A172 (cell line): ENCODE results near the gene NBEA. TPM values are rescaled to one million over a fixed set of nuclear protein-coding genes. Genes with fewer than 3 reads are reported as not detected.
"Not testable (repeated sequence)": the region's sequence is repeated elsewhere in the genome, so short reads cannot be mapped to it uniquely, and the experiment has no call there.

ENCODE experiments used
- DNase-seq: peaks from one replicate; pipeline ENCODE4 v3.0.0-alpha.2; 2015; ENCODE audit warnings: low spot score
- total RNA-seq: library from RNA; depleted of rRNA; stranded (reverse); fragments of >200 nt; shearing (Covaris generic); gene quantifications from 2 replicates; pipeline ENCODE4 v1.2.3, GENCODE V29; 2014

The NBEA gene
- total RNA-seq, 1 experiment from 2014 or later, result 2.5 TPM

GRCh38 chr13:35092251-35092650, 150.2 kb downstream of the NBEA start:
- DNase-seq, result no peak

DNA sequence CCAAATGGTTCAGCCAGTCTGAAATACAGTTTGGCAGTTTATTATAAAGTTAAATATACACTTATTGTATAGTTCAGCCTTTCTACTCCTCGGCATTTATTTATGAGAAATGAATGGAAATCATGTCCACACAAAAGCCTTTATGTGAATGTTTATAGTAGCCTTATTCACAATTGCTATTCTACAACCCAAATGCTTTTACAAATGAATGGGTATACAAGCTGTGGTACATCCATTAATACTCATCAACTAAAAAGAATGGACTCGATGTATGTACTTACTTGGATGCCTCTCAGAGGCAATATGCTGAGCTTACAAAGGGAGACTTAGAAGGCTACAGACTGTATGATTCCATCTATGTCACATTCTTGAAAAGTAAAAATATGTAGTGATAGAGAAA, 150.7 kb downstream of the NBEA start:
- DNase-seq, result no peak

- no peak for DNase-seq
Observed at GRCh38 chr13:35093356-35093755, 151.3 kb downstream of the NBEA start.

DNA sequence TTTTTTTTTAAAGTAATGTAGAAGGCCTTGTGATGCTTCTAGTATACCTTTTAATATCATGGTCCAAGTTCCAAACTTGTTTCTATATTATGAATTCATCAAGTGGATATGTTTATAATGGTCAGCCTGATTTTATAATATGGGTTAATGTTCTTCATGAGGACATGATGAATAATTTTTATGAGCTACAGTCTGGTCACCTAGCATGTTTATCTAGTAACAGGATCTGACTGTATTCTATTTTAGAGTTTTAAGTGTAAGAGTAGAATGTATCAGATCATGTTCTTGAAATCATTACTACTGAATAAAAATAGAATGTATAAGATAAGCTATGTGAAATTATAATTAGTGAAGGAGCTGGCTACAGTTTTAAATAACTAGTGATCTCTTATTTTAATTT, 164.7 kb downstream of the NBEA start:
- DNase-seq, result not testable (repeated sequence)

GRCh38 chr13:35107535-35107934, 165.5 kb downstream of the NBEA start:
- DNase-seq, result no peak

DNA sequence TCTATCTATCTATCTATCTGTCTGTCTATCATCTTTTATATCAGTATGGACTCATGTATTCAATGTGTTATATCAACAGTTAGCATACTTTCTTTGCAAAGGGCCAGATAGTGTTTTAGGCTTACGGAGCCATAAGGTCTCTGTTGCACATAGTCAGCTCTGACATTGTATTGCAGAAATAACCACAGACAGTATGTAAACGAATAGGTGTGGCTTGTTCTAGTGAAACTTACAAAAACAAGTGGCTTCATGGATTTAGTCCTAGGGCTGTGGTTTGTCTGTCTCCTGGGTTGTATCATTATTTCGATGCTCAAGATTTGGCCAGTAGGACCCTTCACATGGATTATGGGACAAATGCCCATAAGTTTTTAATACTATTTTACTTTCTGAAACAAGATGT, 171.5 kb downstream of the NBEA start:
- not testable (repeated sequence) for DNase-seq

- no peak for DNase-seq
Observed at GRCh38 chr13:35127466-35127865, 185.4 kb downstream of the NBEA start.

- no peak for DNase-seq
Observed at GRCh38 chr13:35129500-35129899, 187.4 kb downstream of the NBEA start.

- DNase-seq, result no peak
Observed at GRCh38 chr13:35131471-35131870, 189.4 kb downstream of the NBEA start.

DNA sequence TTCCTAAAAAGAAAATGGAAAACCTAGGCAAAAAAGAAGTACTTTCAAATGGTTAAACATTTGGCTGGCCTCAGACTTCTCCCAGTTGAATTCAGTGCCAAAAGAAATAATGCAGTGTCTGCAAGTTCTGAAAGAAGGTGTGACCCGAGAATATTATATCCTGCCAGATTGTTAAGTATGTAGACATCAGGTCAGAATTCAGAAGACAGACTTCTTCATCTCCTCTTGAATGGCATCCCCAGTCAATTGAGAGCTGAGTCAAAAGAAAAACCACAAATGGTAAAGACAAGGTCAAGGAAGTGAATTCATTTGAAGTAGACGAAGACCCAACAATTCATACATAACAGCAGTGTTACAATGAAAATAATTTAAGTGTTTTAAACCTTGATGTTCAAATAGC, 194.5 kb downstream of the NBEA start:
- DNase-seq, result no peak

GRCh38 chr13:35139591-35139990, 197.5 kb downstream of the NBEA start:
- DNase-seq, result peak; percentile 69

DNA sequence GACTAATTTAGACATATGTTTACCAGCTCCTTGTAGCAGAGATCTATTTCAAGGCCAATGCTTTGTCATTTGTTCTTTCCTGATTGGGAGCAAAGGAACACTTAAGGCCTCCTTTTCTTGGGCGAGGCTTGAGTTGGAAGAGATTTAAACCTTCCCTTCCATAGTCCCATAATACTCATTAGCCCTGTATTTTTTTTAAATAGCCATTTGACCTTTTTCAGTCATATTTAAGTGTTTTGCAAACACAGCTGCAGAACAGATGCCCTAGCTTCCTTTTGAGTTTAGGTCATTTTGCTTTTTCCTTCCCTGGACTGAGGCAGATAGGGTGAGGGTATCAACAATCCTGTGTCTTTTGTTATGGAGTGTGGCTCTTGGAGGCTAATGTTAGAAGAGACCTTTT, 198.3 kb downstream of the NBEA start:
- no peak for DNase-seq

DNA sequence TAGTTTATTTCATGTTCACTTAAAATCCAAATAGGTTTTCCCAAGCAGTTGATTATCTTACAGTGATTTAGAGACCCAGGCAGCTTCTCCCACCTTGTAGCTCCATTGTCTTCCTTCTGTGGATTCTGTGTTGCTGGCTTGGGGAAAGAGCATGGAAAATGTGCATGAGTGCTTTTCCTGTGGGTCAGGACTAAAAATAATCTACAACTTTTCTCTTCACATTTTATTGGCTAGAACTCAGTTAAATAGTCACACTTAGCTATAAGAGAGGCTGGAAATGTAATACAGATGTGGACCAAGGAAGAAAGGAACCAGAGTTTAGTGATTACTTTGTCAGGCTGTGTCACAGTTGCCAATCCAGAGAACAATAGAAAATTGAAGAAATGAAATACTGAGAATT, 198.8 kb downstream of the NBEA start:
- DNase-seq, result no peak

- DNase-seq, result no peak
Observed at GRCh38 chr13:35143123-35143522, 201.1 kb downstream of the NBEA start.

- peak; percentile 25 for DNase-seq
Observed at GRCh38 chr13:35144166-35144890, 202.3 kb downstream of the NBEA start.

GRCh38 chr13:35146686-35147085, 204.6 kb downstream of the NBEA start:
- DNase-seq, result no peak

DNA sequence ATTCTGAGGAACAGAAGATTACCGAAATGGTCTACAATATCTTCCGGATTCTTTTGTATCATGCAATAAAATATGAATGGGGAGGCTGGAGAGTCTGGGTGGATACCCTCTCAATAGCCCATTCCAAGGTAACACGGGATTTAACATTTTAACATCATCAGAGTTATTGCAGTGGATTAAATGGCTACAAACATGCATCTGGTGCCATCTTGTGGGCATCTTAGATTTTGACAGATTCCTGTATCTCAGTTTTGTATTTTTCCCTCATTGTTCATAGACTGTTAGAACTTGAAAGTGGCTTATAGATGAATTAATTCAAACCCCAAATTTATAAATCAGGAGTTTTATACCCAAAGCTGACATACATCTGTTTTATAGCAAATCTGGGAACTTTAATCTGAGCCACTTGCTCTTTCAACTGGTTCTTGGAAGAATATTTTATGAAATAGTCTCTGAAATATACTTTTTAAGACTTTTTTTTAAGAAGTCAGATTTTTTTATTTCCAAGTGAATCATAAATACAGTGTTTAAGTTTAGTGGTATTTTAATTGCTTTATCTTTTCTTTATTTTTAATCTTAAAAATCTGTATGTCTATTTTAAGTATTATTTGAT, 215.2 kb downstream of the NBEA start:
- DNase-seq, result peak; percentile 75

DNA sequence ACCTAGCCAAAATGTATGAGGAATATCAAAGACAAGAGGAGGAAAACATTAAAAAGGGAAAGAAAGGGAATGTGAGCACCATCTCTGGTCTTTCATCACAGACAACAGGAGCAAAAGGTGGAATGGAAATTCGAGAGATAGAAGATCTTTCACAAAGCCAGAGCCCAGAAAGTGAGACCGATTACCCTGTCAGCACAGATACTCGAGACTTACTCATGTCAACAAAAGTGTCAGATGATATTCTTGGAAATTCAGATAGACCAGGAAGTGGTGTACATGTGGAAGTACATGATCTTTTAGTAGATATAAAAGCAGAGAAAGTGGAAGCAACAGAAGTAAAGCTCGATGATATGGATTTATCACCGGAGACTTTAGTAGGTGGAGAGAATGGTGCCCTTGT, 217.0 kb downstream of the NBEA start:
- DNase-seq, result no peak

DNA sequence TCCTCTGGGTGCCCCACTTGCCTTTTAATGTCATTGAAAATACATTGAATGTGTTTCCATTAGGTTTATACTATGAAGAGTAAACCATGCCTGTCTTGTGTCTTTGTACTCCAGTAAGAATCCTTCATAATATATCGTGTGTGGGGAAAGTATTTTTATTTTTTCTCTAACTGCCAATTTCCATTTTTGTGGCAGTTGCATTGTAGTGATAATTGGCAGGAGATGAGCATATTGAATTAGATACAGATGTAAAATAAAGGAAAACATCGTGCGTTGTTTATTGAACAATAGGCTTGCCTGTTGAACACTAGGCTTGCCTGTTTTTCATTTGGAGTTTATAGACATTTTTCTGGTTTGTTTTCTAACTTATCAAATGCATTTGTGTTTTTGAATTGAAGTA, 218.8 kb downstream of the NBEA start:
- no peak for DNase-seq

- no peak for DNase-seq
Observed at GRCh38 chr13:35162420-35162819, 220.3 kb downstream of the NBEA start.

- no peak for DNase-seq
Observed at GRCh38 chr13:35163674-35164073, 221.6 kb downstream of the NBEA start.

DNA sequence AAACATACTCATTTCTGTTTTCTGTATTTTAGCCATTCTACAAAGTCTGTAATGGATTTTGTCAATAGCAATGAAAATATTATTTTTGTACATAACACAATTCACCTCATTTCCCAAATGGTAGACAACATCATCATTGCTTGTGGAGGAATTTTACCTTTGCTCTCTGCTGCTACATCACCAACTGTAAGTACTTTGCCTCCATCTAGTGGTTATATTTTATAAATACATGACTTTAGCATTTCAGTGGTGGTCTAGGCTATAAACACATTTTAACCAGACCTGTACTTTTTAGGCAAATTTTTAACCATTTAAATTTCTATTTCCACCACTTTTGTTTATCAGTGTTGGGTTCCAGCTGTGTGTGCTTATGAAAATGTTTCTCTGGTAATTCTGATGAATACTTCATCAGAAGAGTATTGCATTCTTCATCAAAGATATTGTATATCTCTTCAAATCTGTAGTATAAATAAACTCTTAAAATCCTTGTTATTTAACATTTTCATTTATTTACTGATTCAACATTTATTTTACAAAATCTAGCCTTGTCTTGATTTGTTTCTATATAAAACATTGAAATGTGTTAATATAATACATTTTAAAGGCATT, 222.4 kb downstream of the NBEA start:
- DNase-seq, result peak; percentile 41

- no peak for DNase-seq
Observed at GRCh38 chr13:35165205-35165604, 223.1 kb downstream of the NBEA start.
